HepG2 (cell line): ENCODE measurements around the gene DPP6. TPM values are rescaled to one million over a fixed set of nuclear protein-coding genes. Genes with fewer than 3 reads are reported as not detected.

Source experiments
- ATAC-seq: fragments of 200-7000 bp; cut with Tn5 transposase; 3 replicates; pipeline ENCODE4 v1.9.1; 2020; ENCODE audit warnings: mild to moderate bottlenecking, moderate library complexity
- BruUV-seq: library from RNA; stranded (reverse); fragments of 400-500 nt; replicated peaks from 2 replicates; lab custom pipeline; 2021; lab: Mats Ljungman, UMichigan
- CTCF ChIA-PET: fragments of 300-600 bp; formaldehyde crosslinking; extraction: SDS; loops from one replicate; lab custom pipeline; 2021; ENCODE audit warnings: low total read pairs, inconsistent platforms, low intra/inter-chr PET ratio; lab: Yijun Ruan, JAX
- POLR2A ChIA-PET: fragments of 350-600 bp; sonication (Branson Sonifier 250); formaldehyde crosslinking; loops from one replicate; lab custom pipeline; 2020; ENCODE audit warnings: antibody characterized with exemption, inconsistent platforms; lab: Yijun Ruan, JAX
- DNase-seq: peaks from one replicate; pipeline ENCODE4 v3.0.0-alpha.2; 2015; ENCODE audit warnings: low spot score
- FAIRE-seq: peaks from 3 replicates; lab custom pipeline; 2011; peaks lifted over from hg19 to GRCh38; lab: Jason Lieb, UNC
- H2AFZ ChIP-seq: one replicate; pipeline ENCODE4 v1.6.1; 2011; ENCODE audit warnings: low read length, inconsistent platforms
- H3K27ac ChIP-seq: fragments of 300-600 bp; 3 replicates; pipeline ENCODE4 v1.8.0; 2011; ENCODE audit warnings: mixed run types, mild to moderate bottlenecking, mixed read lengths, low read length, inconsistent platforms; ENCODE audit not compliant: insufficient read depth; ENCODE audit errors: extremely low read length
- H3K27me3 ChIP-seq, 2 experiments: fragments of 200-600 bp in 1 of 2; 2 replicates in 1 of 2; 3 replicates in 1 of 2; pipeline versions ENCODE4 v1.6.0 to v1.8.0; 2011; ENCODE audit warnings: low read length in 2 of 2, mild to moderate bottlenecking in 2 of 2, moderate library complexity in 2 of 2, inconsistent platforms in 1 of 2; ENCODE audit not compliant: insufficient read depth in 2 of 2, control insufficient read depth in 1 of 2
- H3K36me3 ChIP-seq, 2 experiments: fragments of 200-600 bp in 1 of 2; replicated peaks in 1 of 2; 2 replicates in 1 of 2; 3 replicates in 1 of 2; pipeline versions ENCODE4 v1.5.1 to v1.8.0; 2011; ENCODE audit warnings: low read length in 2 of 2, inconsistent platforms in 1 of 2; ENCODE audit not compliant: insufficient read depth in 2 of 2, control insufficient read depth in 1 of 2
- H3K4me1 ChIP-seq: 2 replicates; pipeline ENCODE4 v1.5.1; 2012; ENCODE audit warnings: low read length, inconsistent platforms; ENCODE audit not compliant: insufficient read depth
- H3K4me2 ChIP-seq: 2 replicates; pipeline ENCODE4 v1.6.0; 2011; ENCODE audit warnings: low read depth, low read length, inconsistent platforms
- H3K4me3 ChIP-seq, 3 experiments: fragments of 200-600 bp in 1 of 3; sonication (generic), shearing (Covaris generic) in 1 of 3; replicated peaks in 1 of 3; 2 replicates each; pipeline ENCODE4 v1.5.1; 2011 to 2016; ENCODE audit warnings: low read length in 3 of 3, inconsistent platforms in 2 of 3, low read depth in 2 of 3, mild to moderate bottlenecking in 2 of 3, control low read depth in 1 of 3, mixed read lengths in 1 of 3; ENCODE audit not compliant: insufficient read depth in 1 of 3
- H3K79me2 ChIP-seq: one replicate; pipeline ENCODE4 v1.6.1; 2011; ENCODE audit warnings: low read length, inconsistent platforms; ENCODE audit not compliant: insufficient read depth
- H3K9ac ChIP-seq: 2 replicates; pipeline ENCODE4 v1.6.0; 2011; ENCODE audit warnings: mild to moderate bottlenecking, low read depth, low read length, inconsistent platforms; ENCODE audit not compliant: insufficient read depth
- H3K9me3 ChIP-seq: 2 replicates; pipeline ENCODE4 v1.5.1; 2012; ENCODE audit warnings: mild to moderate bottlenecking, low read length
- H4K20me1 ChIP-seq: 2 replicates; pipeline ENCODE4 v1.6.0; 2011; ENCODE audit warnings: inconsistent platforms, mild to moderate bottlenecking, low read length, moderate library complexity; ENCODE audit not compliant: insufficient read depth
- CAMTA2 ChIP-seq: sonication (generic); formaldehyde crosslinking; IDR thresholded peaks from 2 replicates; pipeline ENCODE4 v1.4.0; 2020; ENCODE audit warnings: mild to moderate bottlenecking, missing genetic modification reagents, borderline replicate concordance
- CENPT ChIP-seq: sonication (generic); formaldehyde crosslinking; IDR thresholded peaks from 2 replicates; pipeline ENCODE4 v1.8.0; 2022; ENCODE audit warnings: low read depth, mild to moderate bottlenecking, moderate library complexity, missing genetic modification reagents
- GFI1 ChIP-seq: sonication (generic); formaldehyde crosslinking; IDR thresholded peaks from 2 replicates; pipeline ENCODE4 v1.5.0; 2020; ENCODE audit warnings: missing genetic modification reagents, mild to moderate bottlenecking, borderline replicate concordance
- KLF6 ChIP-seq: IDR thresholded peaks from 2 replicates; pipeline ENCODE4 v1.8.0; 2016; ENCODE audit warnings: missing biosample characterization, missing genetic modification reagents
- WGBS: methylation state at CpG from one replicate; pipeline ENCODE4 v1.1.6; 2017; ENCODE audit warnings: low lambda C conversion rate; 5-methylcytosine and 5-hydroxymethylcytosine counted together
- in situ Hi-C: cut with HindIII; loops from 2 replicates; pipeline ENCODE4 v1.10.0; 2017; ENCODE audit warnings: low pct_unique_long_range_greater_than_20kb; ENCODE audit not compliant: extremely low pct_ligation_motif_present
- intact Hi-C: fragments of 100-400 bp; cut with micrococcal nuclease; formaldehyde crosslinking; loops from one replicate; pipeline ENCODE4 v1.10.0; 2022; ENCODE audit not compliant: unreplicated experiment
- polyA plus RNA-seq, 8 experiments: library from polyadenylated mRNA; depleted of rRNA in 3 of 8; stranded (reverse) in 7 of 8; unstranded in 1 of 8; fragments of >200 nt; fragmentation: Illumina TruSeq in 4 of 8; extraction: Trizol in 4 of 8; gene quantifications; 2 replicates each; pipeline versions ENCODE4 v1.2.1 to v1.2.3, GENCODE V29; 2011 to 2016; ENCODE audit warnings: low read depth in 4 of 8, missing spikeins in 1 of 8, mixed read lengths in 1 of 8; ENCODE audit not compliant: insufficient read depth in 1 of 8
- total RNA-seq, 5 experiments: library from RNA; depleted of rRNA; stranded (reverse); fragments of >200 nt; fragmentation: Illumina TruSeq; extraction: Trizol; gene quantifications; 2 replicates each; pipeline ENCODE4 v1.2.3, GENCODE V29; 2016; ENCODE audit warnings: low read depth in 1 of 5
- TF ChIP-seq, protein P1 (sequence below): sonication (generic); formaldehyde crosslinking; IDR thresholded peaks from 2 replicates; pipeline ENCODE4 v1.4.0; 2020; ENCODE audit warnings: mild to moderate bottlenecking, missing genetic modification reagents

The DPP6 gene
- total and polyA plus RNA-seq, 2 of the 13 experiments (the other 11 are each of a cell fraction or from before 2014, with no cell fraction given) = not detected

DNA sequence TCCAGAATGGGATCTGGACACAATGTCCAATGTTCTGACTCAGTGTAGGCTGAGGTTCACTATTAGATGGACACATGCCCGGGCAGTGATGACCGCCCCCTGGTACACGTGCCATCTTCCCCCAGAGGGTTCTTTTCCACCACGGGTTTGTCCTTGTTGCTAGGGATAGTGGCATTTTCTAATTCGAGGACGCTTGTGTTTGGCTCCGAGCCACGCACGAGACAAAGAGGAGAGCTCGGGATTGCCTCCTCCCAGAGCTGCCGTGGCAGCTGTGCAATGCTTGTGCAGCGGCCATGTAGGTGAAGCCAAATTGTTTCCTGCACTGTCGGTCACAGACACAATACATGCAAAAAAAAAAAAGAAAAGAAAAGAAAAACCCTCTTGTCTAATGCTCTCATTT is 743.2 kb downstream of the DPP6 start:
- no peaks in the 10 kb centered on the region for H4K20me1 ChIP-seq
- POLR2A ChIA-PET = no interaction called here
- H3K9me3 ChIP-seq = no peaks in the 10 kb centered on the region
- H3K4me2 ChIP-seq = no peak overlapping the region
- DNase-seq (no peak), ATAC-seq (no peak), FAIRE-seq (no peak)
- no peaks in the 10 kb centered on the region for H3K4me1 ChIP-seq
- peaks cover 6 to 47% of the 10 kb centered on the region in 2 experiments for H3K27me3 ChIP-seq
- H3K79me2 ChIP-seq = no peaks in the 10 kb centered on the region
- BruUV-seq = no TSS peak
- CTCF ChIA-PET = no interaction called here
- WGBS = 18% methylated on average over 13 of the region's 13 CpGs
- no peak overlapping the region for H2AFZ ChIP-seq
- H3K36me3 ChIP-seq = no peaks in the 10 kb centered on the region
- intact Hi-C loops = no loop called here
- H3K9ac ChIP-seq = no peak overlapping the region
- no peak overlapping the region for H3K27ac ChIP-seq
- in situ Hi-C loops = no loop called here
- TF ChIP-seq CAMTA2 (CRISPR knock-in tag) = no peak
- TF ChIP-seq CENPT (CRISPR knock-in tag) = no peak
- TF ChIP-seq KLF6 = no peak
- no peak for TF ChIP-seq GFI1 (CRISPR knock-in tag)
- TF ChIP-seq, all 625 proteins: peak for 0
- H3K4me3 ChIP-seq = no peak overlapping the region

DNA sequence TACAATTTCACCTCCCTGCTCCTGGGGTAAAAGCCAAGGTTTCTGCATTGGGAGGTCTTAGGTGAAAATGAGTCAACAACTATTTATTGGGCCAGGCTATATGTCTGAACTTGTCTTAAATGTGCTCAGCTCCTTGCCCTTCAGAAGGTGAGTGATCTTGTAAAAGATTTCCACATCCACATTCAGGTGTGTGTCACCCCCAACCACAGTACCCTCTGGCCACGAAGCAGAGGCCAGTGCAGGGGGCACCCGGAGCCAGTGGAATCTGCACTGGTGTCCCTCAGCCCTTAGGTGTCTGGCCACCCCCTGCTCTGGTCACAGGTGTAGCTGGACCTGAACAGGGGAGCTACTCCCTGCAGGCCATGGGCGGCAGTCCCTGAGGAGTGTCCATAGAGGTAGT is 752.3 kb downstream of the DPP6 start:
- FAIRE-seq (no peak), DNase-seq (no peak), ATAC-seq (peak; percentile 41; the same call in 2 of the 3 replicates)
- H4K20me1 ChIP-seq = no peaks in the 10 kb centered on the region
- no peak overlapping the region for H3K4me2 ChIP-seq
- no peaks in the 10 kb centered on the region for H3K9me3 ChIP-seq
- no TSS peak for BruUV-seq
- CTCF ChIA-PET = no interaction called here
- POLR2A ChIA-PET = no interaction called here
- no peaks in the 10 kb centered on the region for H3K79me2 ChIP-seq
- H3K9ac ChIP-seq = no peak overlapping the region
- H2AFZ ChIP-seq = no peak overlapping the region
- WGBS = 0% methylated on average over 1 of the region's 3 CpGs
- TF ChIP-seq, protein P1, sequence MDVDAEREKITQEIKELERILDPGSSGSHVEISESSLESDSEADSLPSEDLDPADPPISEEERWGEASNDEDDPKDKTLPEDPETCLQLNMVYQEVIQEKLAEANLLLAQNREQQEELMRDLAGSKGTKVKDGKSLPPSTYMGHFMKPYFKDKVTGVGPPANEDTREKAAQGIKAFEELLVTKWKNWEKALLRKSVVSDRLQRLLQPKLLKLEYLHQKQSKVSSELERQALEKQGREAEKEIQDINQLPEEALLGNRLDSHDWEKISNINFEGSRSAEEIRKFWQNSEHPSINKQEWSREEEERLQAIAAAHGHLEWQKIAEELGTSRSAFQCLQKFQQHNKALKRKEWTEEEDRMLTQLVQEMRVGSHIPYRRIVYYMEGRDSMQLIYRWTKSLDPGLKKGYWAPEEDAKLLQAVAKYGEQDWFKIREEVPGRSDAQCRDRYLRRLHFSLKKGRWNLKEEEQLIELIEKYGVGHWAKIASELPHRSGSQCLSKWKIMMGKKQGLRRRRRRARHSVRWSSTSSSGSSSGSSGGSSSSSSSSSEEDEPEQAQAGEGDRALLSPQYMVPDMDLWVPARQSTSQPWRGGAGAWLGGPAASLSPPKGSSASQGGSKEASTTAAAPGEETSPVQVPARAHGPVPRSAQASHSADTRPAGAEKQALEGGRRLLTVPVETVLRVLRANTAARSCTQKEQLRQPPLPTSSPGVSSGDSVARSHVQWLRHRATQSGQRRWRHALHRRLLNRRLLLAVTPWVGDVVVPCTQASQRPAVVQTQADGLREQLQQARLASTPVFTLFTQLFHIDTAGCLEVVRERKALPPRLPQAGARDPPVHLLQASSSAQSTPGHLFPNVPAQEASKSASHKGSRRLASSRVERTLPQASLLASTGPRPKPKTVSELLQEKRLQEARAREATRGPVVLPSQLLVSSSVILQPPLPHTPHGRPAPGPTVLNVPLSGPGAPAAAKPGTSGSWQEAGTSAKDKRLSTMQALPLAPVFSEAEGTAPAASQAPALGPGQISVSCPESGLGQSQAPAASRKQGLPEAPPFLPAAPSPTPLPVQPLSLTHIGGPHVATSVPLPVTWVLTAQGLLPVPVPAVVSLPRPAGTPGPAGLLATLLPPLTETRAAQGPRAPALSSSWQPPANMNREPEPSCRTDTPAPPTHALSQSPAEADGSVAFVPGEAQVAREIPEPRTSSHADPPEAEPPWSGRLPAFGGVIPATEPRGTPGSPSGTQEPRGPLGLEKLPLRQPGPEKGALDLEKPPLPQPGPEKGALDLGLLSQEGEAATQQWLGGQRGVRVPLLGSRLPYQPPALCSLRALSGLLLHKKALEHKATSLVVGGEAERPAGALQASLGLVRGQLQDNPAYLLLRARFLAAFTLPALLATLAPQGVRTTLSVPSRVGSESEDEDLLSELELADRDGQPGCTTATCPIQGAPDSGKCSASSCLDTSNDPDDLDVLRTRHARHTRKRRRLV (CRISPR knock-in tag) = no peak
- no peak overlapping the region for H3K27ac ChIP-seq
- intact Hi-C loops (no loop called here), in situ Hi-C loops (no loop called here)
- no peaks in the 10 kb centered on the region for H3K36me3 ChIP-seq
- H3K4me1 ChIP-seq = no peaks in the 10 kb centered on the region
- H3K27me3 ChIP-seq = peaks cover 6 to 54% of the 10 kb centered on the region in 2 experiments; a peak in 4 of 5 replicates
- H3K4me3 ChIP-seq = no peak overlapping the region
